H1 (cell line): ENCODE measurements around the gene IGF1. TPM values are rescaled to one million over a fixed set of nuclear protein-coding genes. Genes with fewer than 3 reads are reported as not detected.

ENCODE experiments used
- CTCF ChIA-PET: fragments of 300-600 bp; sonication (Branson Sonifier 250); formaldehyde crosslinking; loops from one replicate; lab custom pipeline; 2021; ENCODE audit not compliant: partially characterized antibody; lab: Charles Lee
- POLR2A ChIA-PET: fragments of 300-600 bp; sonication (Branson Sonifier 250); formaldehyde crosslinking; loops from one replicate; lab custom pipeline; 2021; ENCODE audit warnings: inconsistent platforms; ENCODE audit not compliant: partially characterized antibody; lab: Charles Lee
- DNase-seq, 2 experiments: peaks; one replicate each; pipeline versions ENCODE4 v3.0.0 to v3.0.0-alpha.2; 2010 to 2022; ENCODE audit warnings: low spot score in 2 of 2, low read depth in 1 of 2, mixed read lengths in 1 of 2
- FAIRE-seq: peaks from 2 replicates; lab custom pipeline; 2011; peaks lifted over from hg19 to GRCh38; lab: Jason Lieb, UNC
- H2AFZ ChIP-seq: 2 replicates; pipeline ENCODE4 v1.8.1; 2012; ENCODE audit warnings: low read length, inconsistent platforms
- H2AK5ac ChIP-seq: 2 replicates; pipeline ENCODE4 v1.6.1; 2013; ENCODE audit warnings: low read depth, low read length
- H2BK120ac ChIP-seq: replicated peaks from 2 replicates; pipeline ENCODE3; 2013; ENCODE audit warnings: low read depth, low read length, inconsistent platforms
- H2BK12ac ChIP-seq: 2 replicates; pipeline ENCODE4 v1.6.1; 2013; ENCODE audit warnings: low read depth, low read length
- H2BK15ac ChIP-seq: 2 replicates; pipeline ENCODE4 v1.6.1; 2013; ENCODE audit warnings: low read length
- H2BK20ac ChIP-seq: 2 replicates; pipeline ENCODE4 v1.6.1; 2013; ENCODE audit warnings: low read length
- H2BK5ac ChIP-seq: 2 replicates; pipeline ENCODE4 v1.6.1; 2013; ENCODE audit warnings: low read depth, low read length
- H3K14ac ChIP-seq: 2 replicates; pipeline ENCODE4 v1.6.1; 2013; ENCODE audit warnings: inconsistent platforms; ENCODE audit not compliant: insufficient read length
- H3K18ac ChIP-seq: 2 replicates; pipeline ENCODE4 v1.6.1; 2013; ENCODE audit warnings: low read length; ENCODE audit errors: extremely low read depth
- H3K23ac ChIP-seq: 2 replicates; pipeline ENCODE4 v1.6.1; 2013; ENCODE audit warnings: inconsistent platforms; ENCODE audit not compliant: insufficient read length
- H3K23me2 ChIP-seq: 2 replicates; pipeline ENCODE4 v1.6.1; 2013; ENCODE audit warnings: low read depth, low read length
- H3K27ac ChIP-seq: 2 replicates; pipeline ENCODE4 v1.6.1; 2011; ENCODE audit warnings: low read depth, low read length, inconsistent platforms
- H3K27me3 ChIP-seq, 4 experiments: replicated peaks in 1 of 4; 1 replicate in 1 of 4; 2 replicates in 3 of 4; pipeline versions ENCODE4 v1.6.1 to v1.8.1; 2011 to 2013; ENCODE audit warnings: low read length in 3 of 4, mild to moderate bottlenecking in 3 of 4, inconsistent platforms in 2 of 4, mixed read lengths in 2 of 4, moderate library complexity in 1 of 4; ENCODE audit not compliant: control insufficient read depth in 3 of 4, insufficient read depth in 3 of 4; ENCODE audit errors: extremely low read depth in 1 of 4
- H3K36me3 ChIP-seq, 4 experiments: 2 replicates each; pipeline versions ENCODE4 v1.6.1 to v1.8.1; 2011 to 2013; ENCODE audit warnings: mild to moderate bottlenecking in 4 of 4, low read length in 3 of 4, moderate library complexity in 2 of 4, control low read depth in 1 of 4, inconsistent platforms in 1 of 4; ENCODE audit not compliant: insufficient read depth in 4 of 4, control insufficient read depth in 2 of 4
- H3K4ac ChIP-seq: replicated peaks from 2 replicates; pipeline ENCODE3; 2013; ENCODE audit warnings: low read length, low read depth, mixed read lengths, inconsistent platforms; ENCODE audit not compliant: insufficient read length
- H3K4me1 ChIP-seq, 4 experiments: replicated peaks in 1 of 4; 1 replicate in 1 of 4; 2 replicates in 3 of 4; pipeline versions ENCODE4 v1.6.1 to v1.8.1; 2011 to 2013; ENCODE audit warnings: low read length in 3 of 4, inconsistent platforms in 2 of 4, mixed read lengths in 1 of 4; ENCODE audit not compliant: insufficient read depth in 4 of 4, control insufficient read depth in 3 of 4
- H3K4me2 ChIP-seq, 2 experiments: 2 replicates each; pipeline versions ENCODE4 v1.6.1 to v1.8.1; 2011 to 2013; ENCODE audit warnings: low read depth in 2 of 2, low read length in 2 of 2, control low read depth in 1 of 2, inconsistent platforms in 1 of 2, mild to moderate bottlenecking in 1 of 2; ENCODE audit not compliant: insufficient read depth in 1 of 2
- H3K4me3 ChIP-seq, 4 experiments: fragments of 200-600, 300-600 bp in 1 of 4; sonication (generic), shearing (Covaris generic), sonication (Bioruptor Twin) in 1 of 4; 2 replicates each; pipeline versions ENCODE4 v1.5.1 to v1.8.1; 2011 to 2016; ENCODE audit warnings: low read length in 4 of 4, low read depth in 3 of 4, control low read depth in 2 of 4, inconsistent platforms in 2 of 4, mild to moderate bottlenecking in 2 of 4, mixed read lengths in 1 of 4, moderate library complexity in 1 of 4; ENCODE audit not compliant: insufficient read depth in 2 of 4; ENCODE audit errors: extremely low read depth in 1 of 4
- H3K56ac ChIP-seq: replicated peaks from 2 replicates; pipeline ENCODE3; 2013; ENCODE audit warnings: low read depth, mild to moderate bottlenecking, mixed read lengths, low read length, inconsistent platforms; ENCODE audit not compliant: insufficient read length
- H3K79me1 ChIP-seq: 2 replicates; pipeline ENCODE4 v1.6.1; 2013; ENCODE audit warnings: low read depth, low read length, control low read depth
- H3K79me2 ChIP-seq, 2 experiments: 2 replicates each; pipeline versions ENCODE4 v1.6.1 to v1.8.1; 2012 to 2013; ENCODE audit warnings: low read length in 2 of 2, mild to moderate bottlenecking in 2 of 2, inconsistent platforms in 1 of 2; ENCODE audit not compliant: insufficient read depth in 2 of 2, control insufficient read depth in 1 of 2
- H3K9ac ChIP-seq, 4 experiments: replicated peaks in 1 of 4; 1 replicate in 1 of 4; 2 replicates in 3 of 4; pipeline versions ENCODE4 v1.6.1 to v1.8.1; 2011 to 2013; ENCODE audit warnings: low read depth in 3 of 4, low read length in 3 of 4, control low read depth in 2 of 4, mild to moderate bottlenecking in 2 of 4, moderate library complexity in 2 of 4, inconsistent platforms in 1 of 4; ENCODE audit errors: extremely low read depth in 1 of 4
- H3K9me3 ChIP-seq, 2 experiments: 2 replicates each; pipeline versions ENCODE4 v1.6.1 to v1.8.1; 2012 to 2013; ENCODE audit warnings: mild to moderate bottlenecking in 2 of 2, moderate library complexity in 2 of 2, control low read depth in 1 of 2, inconsistent platforms in 1 of 2, low read depth in 1 of 2, low read length in 1 of 2, mixed read lengths in 1 of 2; ENCODE audit not compliant: insufficient read depth in 2 of 2
- H4K20me1 ChIP-seq, 2 experiments: replicated peaks in 1 of 2; 2 replicates each; pipeline versions ENCODE3 to v1.8.1; 2011 to 2013; ENCODE audit warnings: inconsistent platforms in 2 of 2, low read length in 2 of 2, mild to moderate bottlenecking in 1 of 2; ENCODE audit not compliant: insufficient read depth in 2 of 2, control insufficient read depth in 1 of 2
- H4K5ac ChIP-seq: 2 replicates; pipeline ENCODE4 v1.6.1; 2013; ENCODE audit warnings: low read length, low read depth, mixed read lengths, inconsistent platforms; ENCODE audit not compliant: insufficient read length
- H4K8ac ChIP-seq: 2 replicates; pipeline ENCODE4 v1.8.0; 2013; ENCODE audit warnings: mild to moderate bottlenecking, moderate library complexity, low read length, inconsistent platforms; ENCODE audit not compliant: insufficient read depth; ENCODE audit errors: extremely low read depth
- H4K91ac ChIP-seq: replicated peaks from 2 replicates; pipeline ENCODE3; 2013; ENCODE audit warnings: low read length, mixed read lengths, inconsistent platforms; ENCODE audit not compliant: insufficient read length
- BCL11A ChIP-seq, 2 experiments: IDR thresholded peaks; one replicate each; pipeline ENCODE4 v1.6.1; 2011; ENCODE audit warnings: low read depth in 2 of 2, low read length in 2 of 2, mild to moderate bottlenecking in 2 of 2
- CBX8 ChIP-seq: fragments of 300-800, 300-1000 bp; sonication (generic); IDR thresholded peaks from 2 replicates; pipeline ENCODE4 v1.7.1; 2016; ENCODE audit warnings: low read depth, low read length, borderline replicate concordance
- CHD1 ChIP-seq: IDR thresholded peaks from 2 replicates; pipeline ENCODE4 v1.6.1; 2012; ENCODE audit warnings: low read depth, low read length, improper control_type of control experiment
- EZH2 ChIP-seq: fragments of 200-600 bp; sonication (generic); IDR thresholded peaks from 2 replicates; pipeline ENCODE4 v1.7.1; 2012; ENCODE audit warnings: low read depth, mild to moderate bottlenecking, moderate library complexity, low read length, inconsistent platforms; ENCODE audit not compliant: severe bottlenecking
- GABPA ChIP-seq: IDR thresholded peaks from 2 replicates; pipeline ENCODE4 v1.6.1; 2011; ENCODE audit warnings: mild to moderate bottlenecking, low read length, moderate library complexity, borderline replicate concordance; ENCODE audit not compliant: insufficient read depth
- HDAC2 ChIP-seq, 2 experiments: fragments of 300-600 bp in 1 of 2; sonication (generic) in 1 of 2; IDR thresholded peaks; 2 replicates each; pipeline ENCODE4 v1.6.1; 2011 to 2012; ENCODE audit warnings: low read depth in 2 of 2, low read length in 2 of 2, mild to moderate bottlenecking in 2 of 2, moderate library complexity in 2 of 2, borderline replicate concordance in 1 of 2, inconsistent platforms in 1 of 2
- JUND ChIP-seq: IDR thresholded peaks from 2 replicates; pipeline ENCODE4 v1.6.1; 2011; ENCODE audit warnings: mild to moderate bottlenecking, improper control_type of control experiment, low read length
- NANOG ChIP-seq: IDR thresholded peaks from 2 replicates; pipeline ENCODE4 v1.6.1; 2011; ENCODE audit warnings: low read length, low read depth, mild to moderate bottlenecking, inconsistent platforms; ENCODE audit not compliant: insufficient read depth, poor library complexity, severe bottlenecking
- POU5F1 ChIP-seq: IDR thresholded peaks from 2 replicates; pipeline ENCODE4 v1.6.1; 2011; ENCODE audit warnings: low read depth, mild to moderate bottlenecking, low read length, moderate library complexity
- RBBP5 ChIP-seq: IDR thresholded peaks from 2 replicates; pipeline ENCODE4 v1.7.1; 2012; ENCODE audit warnings: low read depth, mild to moderate bottlenecking, inconsistent platforms, low read length, moderate library complexity, borderline replicate concordance
- SIN3A ChIP-seq, 2 experiments: IDR thresholded peaks in 1 of 2; conservative IDR thresholded peaks in 1 of 2; 2 replicates each; pipeline ENCODE4 v1.6.1; 2011 to 2012; ENCODE audit warnings: low read length in 2 of 2, improper control_type of control experiment in 1 of 2, low read depth in 1 of 2, mild to moderate bottlenecking in 1 of 2
- SIRT6 ChIP-seq: IDR thresholded peaks from one replicate; pipeline ENCODE4 v1.7.1; 2012; ENCODE audit warnings: low read length, inconsistent platforms
- SRF ChIP-seq: IDR thresholded peaks from 2 replicates; pipeline ENCODE4 v1.6.1; 2011; ENCODE audit warnings: mild to moderate bottlenecking, low read depth, low read length, moderate library complexity
- WGBS, 2 experiments: shearing (Covaris generic) in 1 of 2; methylation state at CpG; one replicate each; pipeline versions ENCODE4 v1.1.6 to v1.1.7; 2013 to 2015; ENCODE audit warnings: low lambda C conversion rate in 2 of 2, mixed read lengths in 2 of 2, inconsistent platforms in 1 of 2, low coverage in 1 of 2, missing lambda C conversion rate in 1 of 2; ENCODE audit not compliant: insufficient replicate concordance in 2 of 2, insufficient coverage in 1 of 2, insufficient read length in 1 of 2; ENCODE audit errors: extremely low coverage in 1 of 2, missing lambda C conversion rate in 1 of 2; 5-methylcytosine and 5-hydroxymethylcytosine counted together
- polyA plus RNA-seq, 7 experiments: library from polyadenylated mRNA; depleted of rRNA in 3 of 7; stranded (reverse) in 5 of 7; unstranded in 2 of 7; fragments of >200 nt in 5 of 7; fragments of 200-250 nt in 2 of 7; gene quantifications; 1 replicate in 5 of 7; 2 replicates in 1 of 7; 4 replicates in 1 of 7; pipeline versions ENCODE4 v1.2.1 to v1.2.3, GENCODE V29; 2011 to 2013; ENCODE audit warnings: missing spikeins in 2 of 7, mixed read lengths in 2 of 7
- total RNA-seq: library from RNA; stranded (reverse); fragmentation: NEBNext Ultra II Directional; extraction: Animal tissue kit (Norgen Biotek cat#: 25700); gene quantifications from 2 replicates; pipeline ENCODE4 v1.2.1, GENCODE V29; 2021

The IGF1 gene
- total and polyA plus RNA-seq, 2 of the 8 experiments (the other 6 are each of a cell fraction or from before 2014, with no cell fraction given), result not detected

DNA sequence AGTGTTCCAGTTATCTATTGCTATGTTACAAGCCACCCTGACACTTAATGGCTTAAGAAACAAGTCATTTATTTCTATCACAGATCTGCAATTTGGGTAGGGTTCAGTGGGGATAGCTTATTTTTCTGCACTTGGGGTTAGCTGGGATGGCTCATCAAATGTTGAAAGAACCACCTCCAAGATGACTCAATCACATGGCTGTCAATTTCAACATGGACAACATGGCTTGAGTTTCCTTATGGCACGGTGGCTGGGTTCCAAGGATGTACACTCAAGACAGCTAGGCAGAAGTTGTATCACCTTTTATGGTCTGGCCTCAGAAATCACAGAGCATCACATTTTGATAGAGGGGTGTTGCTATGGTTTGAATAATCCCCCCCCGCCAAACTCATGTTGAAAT is 24.5 kb upstream of the IGF1 start:
- Histone ChIP-seq H4K20me1 (no peaks in the 10 kb centered on the region), H2BK15ac (no peak overlapping the region), H2BK120ac (no peak overlapping the region), H3K23me2 (no peaks in the 10 kb centered on the region), H3K79me2 (no peaks in the 10 kb centered on the region), H3K23ac (no peak overlapping the region), H3K4me1 (no peaks in the 10 kb centered on the region; a peak in 1 of 7 replicates), H3K79me1 (no peaks in the 10 kb centered on the region), H3K27ac (no peak overlapping the region), H3K4ac (no peak overlapping the region), H2AFZ (no peak overlapping the region), H3K4me2 (no peak overlapping the region), H2BK20ac (no peak overlapping the region), H2BK12ac (no peak overlapping the region), H2BK5ac (no peak overlapping the region), H3K4me3 (no peak overlapping the region), H2AK5ac (no peak overlapping the region), H3K27me3 (no peaks in the 10 kb centered on the region), H4K8ac (no peak overlapping the region), H3K18ac (no peak overlapping the region), H3K14ac (no peak overlapping the region), H3K9ac (no peak overlapping the region), H3K56ac (no peak overlapping the region), H3K36me3 (no peaks in the 10 kb centered on the region), H4K5ac (no peak overlapping the region), H3K9me3 (0 out of 4 replicates have a peak, but pooled peaks cover 0 to 4% of the 10 kb centered on the region in 2 experiments), H4K91ac (no peak overlapping the region)
- WGBS, 2 experiments, result 90% methylated on average over 2 of the region's 2 CpGs; no CpG with 5 or more reads in 1 of the 2 experiments
- POLR2A ChIA-PET, result no interaction called here
- CTCF ChIA-PET, result interaction anchor here (0.7 to 0.9 kb wide), 2 partner anchors 20 to 306 kb away, joined by 3 read pairs; no protein-coding TSS in a partner anchor
- no peak for FAIRE-seq
- DNase-seq, result no peak
- no peak for TF ChIP-seq SRF
- TF ChIP-seq HDAC2 (IDR thresholded peaks at IDR 0.05; ENCODE audit: borderline replicate concordance in 1 of 2, low read depth in 2 of 2, low read length in 2 of 2), result no peak
- TF ChIP-seq RBBP5, result no peak
- no peak for TF ChIP-seq SIRT6
- no peak for TF ChIP-seq CBX8
- no peak for TF ChIP-seq SIN3A (conservative IDR thresholded peaks at IDR 0.05 in 1 of 2, IDR thresholded peaks at IDR 0.05 in 1 of 2; ENCODE audit: low read depth in 1 of 2, low read length in 2 of 2)
- TF ChIP-seq POU5F1, result no peak
- TF ChIP-seq JUND, result no peak
- TF ChIP-seq GABPA, result no peak
- no peak for TF ChIP-seq BCL11A (IDR thresholded peaks at IDR 0.05; ENCODE audit: low read depth in 2 of 2, low read length in 2 of 2)
- no peak for TF ChIP-seq NANOG
- no peak for TF ChIP-seq CHD1
- TF ChIP-seq EZH2, result no peak
